EH (cell line): ENCODE data around the gene ROGDI.

Source experiments
- DNase-seq: peaks from one replicate; pipeline ENCODE4 v3.0.0-alpha.2; 2015; ENCODE audit warnings: low read depth

Gene ROGDI

GRCh38 chr16:4765511-4766474 is 36.6 kb downstream of the ROGDI start:
- DNase-seq, result no peak

- DNase-seq, result no peak
Measured at GRCh38 chr16:4763791-4764190, 38.6 kb downstream of the ROGDI start.

DNA sequence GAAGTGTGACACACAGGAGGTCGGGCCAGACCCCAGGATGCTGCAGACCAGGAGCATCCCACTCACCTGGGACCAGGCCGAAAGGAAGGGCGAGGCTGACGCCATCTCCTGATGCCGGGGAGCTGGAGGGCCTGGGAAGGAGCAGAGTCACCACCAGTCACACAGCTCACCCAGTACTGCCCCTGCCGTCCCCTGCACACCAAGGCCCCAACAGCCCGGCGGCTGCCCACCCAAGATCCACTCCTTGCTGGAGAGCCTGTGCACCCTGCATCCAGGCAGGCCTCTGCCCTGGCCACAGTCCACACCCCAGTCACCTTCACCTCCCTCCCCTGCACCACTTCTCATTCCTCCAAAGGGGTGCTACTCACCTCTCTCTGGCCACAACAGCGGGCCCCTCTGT is 40.2 kb downstream of the ROGDI start:
- DNase-seq, result no peak

DNA sequence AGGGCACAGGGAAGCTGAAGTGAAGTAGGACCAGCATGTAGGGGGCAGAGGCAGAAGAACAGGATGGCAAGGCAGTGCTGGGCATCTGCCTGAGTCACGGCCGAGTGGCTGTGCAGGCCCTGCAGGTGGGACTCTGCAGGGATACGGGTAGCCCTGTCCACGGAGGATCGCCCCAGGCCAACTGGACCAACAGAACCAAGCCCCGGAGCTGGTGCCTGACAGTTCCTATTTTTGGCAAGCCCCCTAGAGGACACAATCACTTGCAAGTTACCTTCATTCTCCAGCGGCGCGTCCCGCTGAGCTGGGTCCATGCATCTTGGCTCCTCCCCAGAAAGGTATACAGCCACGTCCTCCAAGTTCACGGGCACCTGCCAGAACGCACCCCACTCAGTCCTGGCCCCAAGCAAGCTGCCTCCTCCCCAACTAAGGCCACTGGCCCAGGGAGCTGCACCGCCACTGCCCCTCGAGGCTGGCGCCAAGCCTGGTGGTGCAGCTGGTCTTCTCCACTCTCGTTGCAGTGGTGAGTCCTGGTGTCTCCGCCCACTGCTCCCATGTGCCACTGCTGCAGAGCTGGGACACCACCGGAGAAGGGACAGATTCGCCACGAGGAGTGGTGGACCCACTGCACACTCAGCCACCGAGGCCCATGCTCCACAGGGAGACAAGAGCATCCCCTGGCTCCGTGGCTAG is 42.1 kb downstream of the ROGDI start:
- no peak for DNase-seq

DNA sequence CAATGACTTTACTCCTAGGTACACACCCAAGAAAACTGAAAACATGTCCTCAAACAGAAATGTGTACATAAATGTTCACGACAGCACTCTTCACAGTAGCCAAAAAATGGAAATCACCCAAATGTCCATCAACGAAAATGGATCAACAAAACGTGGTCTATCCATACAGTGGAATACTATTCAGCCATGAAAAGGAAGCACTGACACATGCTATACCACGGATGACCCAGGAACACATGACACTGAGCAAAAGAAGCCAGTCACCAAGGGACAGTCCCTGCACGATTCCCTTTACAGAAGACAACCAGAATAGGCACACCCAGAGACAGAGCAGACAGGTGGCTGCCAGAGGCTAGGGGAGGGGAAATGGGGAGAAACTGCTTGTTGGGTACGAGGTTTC is 46.7 kb downstream of the ROGDI start:
- DNase-seq, result no peak

GRCh38 chr16:4754865-4755264 is 47.6 kb downstream of the ROGDI start:
- DNase-seq, result no peak

- no peak for DNase-seq
Measured at GRCh38 chr16:4753227-4753626, 49.2 kb downstream of the ROGDI start.

GRCh38 chr16:4752351-4753100 is 49.9 kb downstream of the ROGDI start:
- DNase-seq, result no peak

- no peak for DNase-seq
Measured at GRCh38 chr16:4750896-4751295, 51.5 kb downstream of the ROGDI start.

GRCh38 chr16:4749700-4750257 is 52.7 kb downstream of the ROGDI start:
- no peak for DNase-seq

DNA sequence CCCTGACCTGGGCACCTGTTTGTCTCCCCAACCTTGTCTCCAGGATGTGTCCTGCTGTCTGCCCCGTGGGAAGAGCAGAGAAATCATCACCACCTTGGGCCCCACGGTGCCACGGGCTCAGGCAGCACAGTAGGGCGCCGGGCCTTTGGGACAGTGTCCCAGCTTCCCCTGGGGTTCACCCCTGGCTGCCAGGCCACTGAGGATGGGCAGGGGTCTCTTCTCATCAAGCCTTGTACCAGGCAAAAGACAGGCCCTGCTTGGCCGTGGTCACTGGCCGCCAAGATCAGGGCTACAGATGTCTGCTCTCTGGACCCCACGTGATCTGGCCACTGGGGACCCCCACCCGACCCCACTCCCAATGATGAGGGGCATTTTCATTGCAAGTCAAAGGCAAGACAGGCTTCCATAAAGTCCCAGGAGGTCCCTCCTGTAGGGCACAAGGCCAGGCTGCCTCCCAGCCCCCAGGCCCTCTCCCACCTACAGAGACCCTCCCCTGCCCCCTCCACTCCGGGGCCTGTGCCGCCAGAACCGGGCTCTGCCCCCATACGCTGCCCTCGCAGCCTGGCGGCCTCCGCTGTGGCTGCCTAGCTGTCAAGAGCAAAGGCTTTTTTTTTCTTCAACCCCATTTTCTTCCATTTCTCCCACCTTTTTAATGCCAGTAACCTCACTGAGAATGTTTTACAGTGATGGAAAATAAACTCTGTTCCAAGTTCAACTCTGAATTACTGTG is 53.6 kb downstream of the ROGDI start:
- DNase-seq, result no peak

DNA sequence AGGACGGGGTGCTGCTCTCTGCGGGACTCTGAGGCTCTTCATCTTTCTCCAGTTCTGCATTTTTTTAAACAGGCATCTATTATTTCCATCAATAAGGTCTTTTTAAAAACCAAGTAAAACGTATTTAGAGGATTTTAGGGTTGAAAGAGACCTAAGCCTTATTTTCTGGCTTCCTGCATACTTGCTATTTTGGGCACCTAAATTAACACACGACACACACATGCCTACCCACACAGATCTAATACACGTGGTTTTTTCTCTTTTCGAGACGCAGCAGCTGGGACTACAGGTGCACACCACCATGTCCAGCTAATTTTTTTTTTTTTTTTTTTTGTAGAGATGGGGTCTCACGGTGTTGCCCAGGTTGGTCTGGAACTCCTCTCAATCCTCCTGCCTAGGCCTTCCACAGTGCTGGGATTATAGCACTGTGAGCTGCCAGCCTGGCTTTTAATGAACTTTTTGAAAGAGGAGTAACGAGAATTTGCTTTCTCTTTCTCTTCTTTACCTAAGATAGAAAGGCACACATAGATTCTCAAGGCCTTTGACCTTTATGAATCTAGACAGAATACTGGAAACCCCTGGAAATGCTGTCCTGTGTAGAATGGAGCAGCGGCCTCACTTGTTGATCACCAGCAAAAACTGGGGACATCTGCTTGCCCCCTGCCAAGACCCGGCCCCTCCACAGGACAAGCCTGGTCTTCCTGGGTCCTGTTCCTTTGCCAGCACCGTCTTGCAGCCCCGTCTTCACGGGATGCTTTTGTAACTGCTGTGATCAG is 54.3 kb downstream of the ROGDI start:
- no peak for DNase-seq

GRCh38 chr16:4746991-4747574 is 55.4 kb downstream of the ROGDI start:
- no peak for DNase-seq
